ENCODE data around the gene TAS2R60. TPM values are rescaled to one million over a fixed set of nuclear protein-coding genes. Genes with fewer than 3 reads are reported as not detected.
A peak's percentile ranks its signal among the peaks of the same experiment; 100 is the strongest.

TAS2R60 gene
- total RNA-seq, 2 experiments from 2014 or later = not detected

GRCh38 chr7:143487061-143487460, 43.8 kb downstream of the TAS2R60 start:
- ChIA-PET POLR2A (no interaction called here), CTCF (ENCODE audit: unreplicated experiment) (no interaction called here)
- Histone ChIP-seq H3K4me1 (ENCODE audit: insufficient read depth, low read length, poor library complexity, severe bottlenecking) (no peaks in the 10 kb centered on the region), H3K27ac (ENCODE audit: low read depth, low read length, poor library complexity, severe bottlenecking) (no peak overlapping the region), H3K36me3 (ENCODE audit: insufficient read depth, low read length) (no peaks in the 10 kb centered on the region), H3K9me2 (ENCODE audit: insufficient read depth, low read length) (no peaks in the 10 kb centered on the region), H3K4me3 (ENCODE audit: low read depth, low read length, poor library complexity, severe bottlenecking) (no peak overlapping the region), H4K20me1 (ENCODE audit: insufficient read depth, low read length) (no peaks in the 10 kb centered on the region), H3K4me2 (ENCODE audit: low read length) (no peak overlapping the region), H3K9me3 (ENCODE audit: low read length) (no peaks in the 10 kb centered on the region), H3K79me2 (ENCODE audit: insufficient read depth, low read depth, low read length) (no peaks in the 10 kb centered on the region), H2AFZ (ENCODE audit: low read length) (no peak overlapping the region)
- DNase-seq (ENCODE audit: low spot score) = no peak
- no TSS peak for BruUV-seq (replicated peaks)
- intact Hi-C loops (cut with micrococcal nuclease; ENCODE audit: unreplicated experiment) = no loop called here
- TF ChIP-seq EZH2phosphoT487 (IDR thresholded peaks at IDR 0.05; ENCODE audit: borderline replicate concordance, low read depth, low read length) (no peak), CTCF (conservative IDR thresholded peaks at IDR 0.05; ENCODE audit: low read length) (no peak)

GRCh38 chr7:143487566-143487965, 44.3 kb downstream of the TAS2R60 start:
- H3K36me3 ChIP-seq (ENCODE audit: insufficient read depth, low read length) = no peaks in the 10 kb centered on the region
- no peak for DNase-seq (ENCODE audit: low spot score)
- H2AFZ ChIP-seq (ENCODE audit: low read length) = no peak overlapping the region
- H3K4me3 ChIP-seq (ENCODE audit: low read depth, low read length, poor library complexity, severe bottlenecking) = no peak overlapping the region
- no TSS peak for BruUV-seq (replicated peaks)
- H3K4me1 ChIP-seq (ENCODE audit: insufficient read depth, low read length, poor library complexity, severe bottlenecking) = no peaks in the 10 kb centered on the region
- ChIA-PET POLR2A (no interaction called here), CTCF (ENCODE audit: unreplicated experiment) (no interaction called here)
- TF ChIP-seq EZH2phosphoT487 (IDR thresholded peaks at IDR 0.05; ENCODE audit: borderline replicate concordance, low read depth, low read length) = no peak
- no peak for TF ChIP-seq CTCF (conservative IDR thresholded peaks at IDR 0.05; ENCODE audit: low read length)
- no peak overlapping the region for H3K4me2 ChIP-seq (ENCODE audit: low read length)
- H3K9me2 ChIP-seq (ENCODE audit: insufficient read depth, low read length) = no peaks in the 10 kb centered on the region
- no peak overlapping the region for H3K27ac ChIP-seq (ENCODE audit: low read depth, low read length, poor library complexity, severe bottlenecking)
- intact Hi-C loops (cut with micrococcal nuclease; ENCODE audit: unreplicated experiment) = no loop called here
- no peaks in the 10 kb centered on the region for H4K20me1 ChIP-seq (ENCODE audit: insufficient read depth, low read length)
- no peaks in the 10 kb centered on the region for H3K9me3 ChIP-seq (ENCODE audit: low read length)
- no peaks in the 10 kb centered on the region for H3K79me2 ChIP-seq (ENCODE audit: insufficient read depth, low read depth, low read length)

- Histone ChIP-seq H3K79me2 (ENCODE audit: insufficient read depth, low read depth, low read length) (no peaks in the 10 kb centered on the region), H3K9me2 (ENCODE audit: insufficient read depth, low read length) (no peaks in the 10 kb centered on the region), H4K20me1 (ENCODE audit: insufficient read depth, low read length) (no peaks in the 10 kb centered on the region), H2AFZ (ENCODE audit: low read length) (no peak overlapping the region), H3K36me3 (ENCODE audit: insufficient read depth, low read length) (no peaks in the 10 kb centered on the region), H3K4me1 (ENCODE audit: insufficient read depth, low read length, poor library complexity, severe bottlenecking) (no peaks in the 10 kb centered on the region), H3K9me3 (ENCODE audit: low read length) (no peaks in the 10 kb centered on the region), H3K27ac (ENCODE audit: low read depth, low read length, poor library complexity, severe bottlenecking) (no peak overlapping the region), H3K4me3 (ENCODE audit: low read depth, low read length, poor library complexity, severe bottlenecking) (no peak overlapping the region), H3K4me2 (ENCODE audit: low read length) (no peak overlapping the region)
- CTCF ChIA-PET (ENCODE audit: unreplicated experiment) = no interaction called here
- intact Hi-C loops (cut with micrococcal nuclease; ENCODE audit: unreplicated experiment) = no loop called here
- POLR2A ChIA-PET = interaction anchor here (1.2 kb wide), 1 partner anchor 23 kb away, joined by 3 read pairs; no protein-coding TSS in a partner anchor
- no TSS peak for BruUV-seq (replicated peaks)
- DNase-seq (ENCODE audit: low spot score) = no peak
- TF ChIP-seq EZH2phosphoT487 (IDR thresholded peaks at IDR 0.05; ENCODE audit: borderline replicate concordance, low read depth, low read length) (no peak), CTCF (conservative IDR thresholded peaks at IDR 0.05; ENCODE audit: low read length) (peak; percentile 34)
Observed at GRCh38 chr7:143490717-143491306, 47.6 kb downstream of the TAS2R60 start.

Measured in OCI-LY7 (cell line).